Erythroblast (primary cell): ENCODE data around the gene SLC38A1.

Experiments
- DNase-seq, 2 experiments: peaks; one replicate each; lab custom pipeline; 2025; lab: John Stamatoyannopoulos, UW
- GATA1 ChIP-seq: IDR thresholded peaks from 2 replicates; pipeline ENCODE4 v1.6.1; 2011; ENCODE audit warnings: low read depth, mild to moderate bottlenecking, control low read depth, low read length, moderate library complexity
- POLR2A ChIP-seq: IDR thresholded peaks from 2 replicates; pipeline ENCODE4 v1.6.1; 2011; ENCODE audit warnings: mild to moderate bottlenecking, low read length

Gene SLC38A1

DNA sequence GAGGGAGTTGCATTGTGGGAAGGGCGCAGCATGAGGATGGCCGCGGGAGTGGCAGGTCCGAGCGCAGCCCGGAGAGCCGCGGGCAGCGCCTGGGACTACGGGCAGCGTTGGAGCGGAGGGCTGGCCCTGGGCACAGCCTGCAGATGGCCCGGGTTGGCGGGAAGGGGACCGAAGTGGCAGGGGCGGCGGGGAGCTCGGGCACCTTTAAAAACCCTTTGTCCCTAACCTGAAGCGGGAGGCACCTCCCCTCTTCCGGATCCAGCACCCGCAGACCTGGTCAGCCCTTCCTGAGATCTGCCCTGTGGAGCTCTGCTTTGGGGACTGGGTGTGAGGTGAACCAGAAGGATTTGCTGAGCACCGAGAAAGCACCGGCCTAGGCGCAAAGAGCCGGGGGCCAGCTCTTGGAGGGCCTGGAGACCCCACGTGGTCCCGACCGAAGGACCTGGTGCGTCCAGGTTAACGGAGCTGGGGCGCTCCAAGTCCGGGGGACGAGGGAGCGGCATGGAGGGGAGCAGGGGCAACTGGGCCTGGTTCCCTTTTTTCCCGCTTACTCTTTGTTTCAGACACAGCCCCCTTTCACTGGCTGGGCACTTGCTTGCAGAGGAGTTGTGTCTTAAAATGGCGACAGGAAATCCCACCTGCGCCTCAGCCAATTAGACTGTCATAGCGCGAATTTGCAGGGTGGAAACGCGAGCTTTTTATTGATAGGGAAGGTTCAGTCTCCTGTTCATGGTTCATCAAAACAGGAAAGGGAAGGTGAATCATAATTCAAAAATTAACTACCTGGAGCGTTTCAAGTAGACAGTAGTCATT, 792 bp upstream of the SLC38A1 start:
- TF ChIP-seq GATA1 (no peak), POLR2A (no peak)
- DNase-seq, result peak; percentile 36 to 38

GRCh38 chr12:46267825-46268582, 839 bp downstream of the SLC38A1 start:
- DNase-seq, result peak; percentile 39 to 52
- TF ChIP-seq GATA1 (no peak), POLR2A (no peak)

GRCh38 chr12:46267575-46267824, 1.3 kb downstream of the SLC38A1 start:
- peak; percentile 54 to 57 for DNase-seq

GRCh38 chr12:46266869-46267574, 1.8 kb downstream of the SLC38A1 start:
- peak; percentile 57 to 60 for DNase-seq
- TF ChIP-seq GATA1 (no peak), POLR2A (no peak)

More at GRCh38 chr12:46267575-46267824, 1.3 kb downstream of the SLC38A1 start:
- TF ChIP-seq GATA1, result no peak
- TF ChIP-seq POLR2A, result no peak

GRCh38 chr12:46266382-46266791, 2.5 kb downstream of the SLC38A1 start:
- DNase-seq, result peak; percentile 30 to 49
- TF ChIP-seq POLR2A (no peak), GATA1 (no peak)

- DNase-seq, result no peak
Measured at GRCh38 chr12:46265734-46266133, 3.1 kb downstream of the SLC38A1 start.

GRCh38 chr12:46265102-46265501, 3.7 kb downstream of the SLC38A1 start:
- no peak for TF ChIP-seq POLR2A
- TF ChIP-seq GATA1, result no peak
- DNase-seq, result no peak

More at GRCh38 chr12:46265734-46266133, 3.1 kb downstream of the SLC38A1 start:
- TF ChIP-seq POLR2A (no peak), GATA1 (no peak)

GRCh38 chr12:46264057-46264456, 4.8 kb downstream of the SLC38A1 start:
- peak; percentile 23 to 73 for DNase-seq
- TF ChIP-seq POLR2A, result no peak

GRCh38 chr12:46263140-46264016, 5.5 kb downstream of the SLC38A1 start:
- DNase-seq, result no peak
- TF ChIP-seq POLR2A, result no peak

GRCh38 chr12:46261646-46262045, 7.2 kb downstream of the SLC38A1 start:
- DNase-seq, result no peak
- TF ChIP-seq POLR2A (no peak), GATA1 (no peak)

- TF ChIP-seq GATA1, result no peak
- TF ChIP-seq POLR2A, result no peak
- no peak for DNase-seq
Measured at GRCh38 chr12:46260913-46261476, 7.8 kb downstream of the SLC38A1 start.

DNA sequence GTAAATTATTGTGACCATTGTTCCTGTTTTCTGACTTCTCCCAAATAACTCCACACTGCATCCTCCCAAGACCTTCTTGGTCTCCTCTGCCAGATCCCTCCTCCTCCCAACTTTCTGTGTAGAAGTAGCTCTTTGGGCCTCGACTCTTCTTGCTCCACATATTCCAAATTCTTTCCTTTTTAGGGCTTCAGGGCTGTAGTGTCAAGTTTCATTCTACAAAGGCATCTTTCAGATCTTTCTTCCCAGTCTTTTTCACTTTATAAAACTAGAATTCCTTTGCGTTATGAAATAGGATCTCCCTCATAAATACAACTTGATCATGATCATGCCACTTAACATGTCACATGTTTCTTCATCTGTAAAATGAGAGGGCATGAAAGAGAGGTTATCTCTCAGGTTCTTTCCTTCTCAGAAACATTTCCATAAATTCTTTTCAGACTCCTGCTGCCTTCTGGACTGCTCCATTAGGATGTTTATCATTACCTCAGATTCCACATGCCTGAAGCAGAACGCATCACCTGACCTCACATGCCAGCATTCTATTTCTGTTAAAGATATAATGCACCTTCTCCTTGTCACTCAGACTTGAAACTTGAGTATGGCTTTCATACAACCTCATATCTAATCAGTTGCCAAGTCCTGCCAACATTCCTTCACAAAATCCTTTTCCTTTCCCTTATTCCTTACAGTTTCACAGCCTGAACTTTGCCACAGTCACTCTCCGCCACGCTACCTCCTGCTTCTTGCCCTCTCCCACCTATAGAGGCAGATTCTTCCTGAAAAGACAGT, 8.5 kb downstream of the SLC38A1 start:
- DNase-seq, result no peak
- TF ChIP-seq GATA1 (no peak), POLR2A (no peak)

- TF ChIP-seq GATA1 (no peak), POLR2A (no peak)
- DNase-seq, result no peak
Measured at GRCh38 chr12:46259713-46260112, 9.1 kb downstream of the SLC38A1 start.
